Measurements from ENCODE around the gene FOXP1.
A peak's percentile ranks its signal among the peaks of the same experiment; 100 is the strongest.

GRCh38 chr3:71584394-71585011 lies 975 bp upstream of the FOXP1 start:
- TF ChIP-seq CTCF (IDR thresholded peaks at IDR 0.05) (no peak), EP300 (IDR thresholded peaks at IDR 0.05) (peak in 1 of 2 donors; percentile 66)
